ENCODE results near the gene RREB1. TPM values are rescaled to one million over a fixed set of nuclear protein-coding genes. Genes with fewer than 3 reads are reported as not detected.

The RREB1 gene
- total RNA-seq, 1 experiment from 2014 or later, result 16.5 TPM

- H3K27me3 ChIP-seq, result no peaks in the 10 kb centered on the region
- H3K36me3 ChIP-seq, result peaks cover 71% of the 10 kb centered on the region
- no peak for DNase-seq
- H3K4me3 ChIP-seq, result no peak overlapping the region
- no peaks in the 10 kb centered on the region for H3K9me3 ChIP-seq
These were observed 122.5 kb downstream of the RREB1 start for GRCh38 chr6:7230327-7230691.

GRCh38 chr6:7230956-7231713 lies 123.4 kb downstream of the RREB1 start:
- no peaks in the 10 kb centered on the region for H3K27me3 ChIP-seq
- H3K36me3 ChIP-seq, result peaks cover 65% of the 10 kb centered on the region
- H3K9me3 ChIP-seq, result no peaks in the 10 kb centered on the region
- no peak overlapping the region for H3K4me3 ChIP-seq
- DNase-seq, result no peak

GRCh38 chr6:7232351-7232750 lies 124.6 kb downstream of the RREB1 start:
- H3K9me3 ChIP-seq, result no peaks in the 10 kb centered on the region
- peaks cover 53% of the 10 kb centered on the region for H3K36me3 ChIP-seq
- no peak overlapping the region for H3K4me3 ChIP-seq
- DNase-seq, result no peak
- H3K27me3 ChIP-seq, result no peaks in the 10 kb centered on the region

- Histone ChIP-seq H3K9me3 (no peaks in the 10 kb centered on the region), H3K27me3 (no peaks in the 10 kb centered on the region), H3K4me3 (no peak overlapping the region), H3K36me3 (peaks cover 32% of the 10 kb centered on the region)
- no peak for DNase-seq
These were observed 126.8 kb downstream of the RREB1 start for GRCh38 chr6:7234547-7234946.

GRCh38 chr6:7235712-7236305 lies 128.0 kb downstream of the RREB1 start:
- DNase-seq, result no peak
- Histone ChIP-seq H3K27me3 (no peaks in the 10 kb centered on the region), H3K9me3 (no peaks in the 10 kb centered on the region), H3K4me3 (no peak overlapping the region), H3K36me3 (peaks cover 21% of the 10 kb centered on the region)

- Histone ChIP-seq H3K9me3 (no peaks in the 10 kb centered on the region), H3K27me3 (no peaks in the 10 kb centered on the region), H3K36me3 (peaks cover 13% of the 10 kb centered on the region), H3K4me3 (no peak overlapping the region)
- no peak for DNase-seq
These were observed 128.8 kb downstream of the RREB1 start for GRCh38 chr6:7236306-7237209.

DNA sequence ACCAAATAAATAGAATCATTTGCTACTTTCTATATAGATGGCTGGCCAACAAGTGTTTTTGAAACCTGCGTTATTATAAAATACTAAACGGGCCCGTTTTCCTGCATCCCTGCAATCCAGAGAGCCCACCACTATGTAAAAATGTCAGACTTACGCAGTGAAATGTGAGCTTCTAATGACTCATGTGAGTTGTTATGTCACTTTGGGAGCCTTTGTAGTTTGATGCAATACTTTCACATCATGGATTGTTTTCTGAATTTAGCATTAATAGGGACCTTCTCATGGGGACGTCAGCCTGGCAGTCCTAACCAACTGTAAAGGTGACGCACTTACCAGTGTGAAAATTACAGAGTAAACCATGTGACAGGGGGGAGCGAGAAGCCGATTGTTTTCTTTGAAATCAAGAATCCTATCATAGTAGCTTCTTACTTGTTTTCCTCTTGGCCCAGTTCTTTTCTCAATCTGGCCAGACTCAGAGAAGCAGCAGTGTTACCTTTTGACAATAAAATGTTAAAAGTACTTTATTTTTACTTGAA lies 130.0 kb downstream of the RREB1 start:
- DNase-seq, result no peak
- H3K27me3 ChIP-seq, result no peaks in the 10 kb centered on the region
- H3K36me3 ChIP-seq, result peaks cover 4% of the 10 kb centered on the region
- no peak overlapping the region for H3K4me3 ChIP-seq
- no peaks in the 10 kb centered on the region for H3K9me3 ChIP-seq

GRCh38 chr6:7238526-7238899 lies 130.8 kb downstream of the RREB1 start:
- DNase-seq, result no peak
- Histone ChIP-seq H3K27me3 (no peaks in the 10 kb centered on the region), H3K36me3 (no peaks in the 10 kb centered on the region; the same call in none of the 2 replicates), H3K9me3 (no peaks in the 10 kb centered on the region), H3K4me3 (no peak overlapping the region)

DNA sequence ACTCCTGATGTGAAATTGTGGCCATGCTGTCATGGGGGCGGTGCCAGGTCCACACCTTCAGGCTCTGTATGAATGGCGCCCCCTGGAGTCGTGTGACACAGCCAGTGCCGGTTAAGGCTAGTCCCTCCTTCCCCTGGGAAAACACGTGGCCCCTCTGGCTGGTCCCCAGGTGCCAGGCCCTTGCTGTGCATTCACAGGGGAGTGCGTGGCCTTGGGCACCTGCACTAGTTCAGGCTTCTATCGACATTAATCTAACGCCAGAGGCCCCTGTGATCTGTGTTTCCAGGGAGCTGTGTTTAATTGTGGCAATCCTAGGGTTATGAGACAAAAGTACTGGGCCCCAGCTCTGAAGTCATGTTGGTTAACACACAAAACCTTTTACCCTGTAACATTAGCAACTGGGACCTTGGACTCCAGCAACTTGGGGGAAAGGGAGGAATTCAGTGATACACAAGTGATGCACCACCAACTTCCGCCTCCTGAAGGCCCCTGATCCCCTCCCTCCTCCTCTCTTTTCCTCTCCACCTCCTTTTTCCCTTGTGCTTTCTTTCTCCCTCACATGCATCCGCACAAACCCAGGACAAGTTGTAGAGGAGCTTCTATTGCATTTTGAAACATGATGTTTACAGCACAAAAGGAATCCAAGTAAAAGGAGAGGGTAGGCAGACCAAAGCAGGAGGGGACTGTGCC lies 131.3 kb downstream of the RREB1 start:
- Histone ChIP-seq H3K36me3 (no peaks in the 10 kb centered on the region; the same call in none of the 2 replicates), H3K4me3 (no peak overlapping the region), H3K27me3 (no peaks in the 10 kb centered on the region), H3K9me3 (no peaks in the 10 kb centered on the region)
- peak; percentile 80 for DNase-seq

DNA sequence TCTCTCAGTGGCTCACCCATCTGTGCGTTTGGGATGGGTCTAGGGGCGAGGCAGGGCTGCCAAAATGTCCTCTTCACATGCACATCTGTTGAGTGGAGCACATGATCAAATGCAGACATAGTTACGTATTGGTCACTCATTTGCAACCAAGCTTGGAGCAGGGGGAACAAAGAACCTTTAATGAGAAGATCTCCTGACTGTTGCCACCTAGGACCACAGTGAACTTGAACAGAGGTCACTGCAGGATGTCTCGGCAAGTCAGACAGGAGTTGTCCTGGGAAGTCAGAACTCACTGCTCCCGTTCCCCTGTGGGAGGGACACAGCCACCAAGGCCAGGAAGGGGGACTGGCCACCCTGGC lies 131.8 kb downstream of the RREB1 start:
- no peak overlapping the region for H3K4me3 ChIP-seq
- H3K36me3 ChIP-seq, result no peaks in the 10 kb centered on the region; the same call in none of the 2 replicates
- no peaks in the 10 kb centered on the region for H3K27me3 ChIP-seq
- DNase-seq, result no peak
- no peaks in the 10 kb centered on the region for H3K9me3 ChIP-seq

DNA sequence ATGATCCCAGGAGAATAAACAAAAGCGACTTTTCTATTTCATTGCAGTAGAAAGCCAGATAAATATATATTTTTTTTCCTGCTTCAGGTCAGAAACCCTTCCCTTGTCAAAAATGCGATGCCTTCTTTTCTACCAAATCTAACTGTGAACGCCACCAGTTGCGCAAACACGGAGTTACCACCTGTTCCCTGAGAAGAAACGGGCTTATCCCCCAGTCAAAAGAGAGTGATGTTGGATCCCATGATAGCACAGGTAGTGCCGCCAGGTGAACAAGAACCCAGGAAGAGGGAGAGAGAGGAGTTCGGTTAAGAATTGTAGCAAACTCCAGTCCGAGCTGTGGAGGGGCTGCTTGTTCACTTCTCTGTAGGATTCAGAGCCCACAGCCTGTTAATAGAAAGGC lies 132.6 kb downstream of the RREB1 start:
- DNase-seq, result no peak
- Histone ChIP-seq H3K9me3 (no peaks in the 10 kb centered on the region), H3K27me3 (no peaks in the 10 kb centered on the region), H3K4me3 (no peak overlapping the region), H3K36me3 (no peaks in the 10 kb centered on the region; the same call in none of the 2 replicates)

DNA sequence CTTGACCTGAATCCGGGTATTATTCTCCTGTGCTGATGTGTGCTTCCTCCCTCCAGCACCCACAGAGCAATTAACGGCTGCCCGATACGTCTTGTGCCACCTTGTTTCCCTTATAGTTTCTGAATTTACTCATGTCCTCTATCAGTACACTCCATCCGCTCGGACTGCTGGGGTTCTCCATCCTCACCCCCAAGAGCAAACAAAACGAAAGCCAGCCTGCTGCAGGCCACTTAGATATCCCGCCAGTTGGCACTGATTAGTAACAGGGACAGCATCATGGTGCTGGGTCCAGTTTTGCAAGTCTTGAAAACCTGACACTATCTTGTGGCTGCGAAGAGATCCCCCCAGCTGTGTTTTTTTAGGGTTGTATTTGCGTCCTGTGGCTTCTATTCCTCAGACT lies 133.4 kb downstream of the RREB1 start:
- no peak for DNase-seq
- no peaks in the 10 kb centered on the region for H3K9me3 ChIP-seq

DNA sequence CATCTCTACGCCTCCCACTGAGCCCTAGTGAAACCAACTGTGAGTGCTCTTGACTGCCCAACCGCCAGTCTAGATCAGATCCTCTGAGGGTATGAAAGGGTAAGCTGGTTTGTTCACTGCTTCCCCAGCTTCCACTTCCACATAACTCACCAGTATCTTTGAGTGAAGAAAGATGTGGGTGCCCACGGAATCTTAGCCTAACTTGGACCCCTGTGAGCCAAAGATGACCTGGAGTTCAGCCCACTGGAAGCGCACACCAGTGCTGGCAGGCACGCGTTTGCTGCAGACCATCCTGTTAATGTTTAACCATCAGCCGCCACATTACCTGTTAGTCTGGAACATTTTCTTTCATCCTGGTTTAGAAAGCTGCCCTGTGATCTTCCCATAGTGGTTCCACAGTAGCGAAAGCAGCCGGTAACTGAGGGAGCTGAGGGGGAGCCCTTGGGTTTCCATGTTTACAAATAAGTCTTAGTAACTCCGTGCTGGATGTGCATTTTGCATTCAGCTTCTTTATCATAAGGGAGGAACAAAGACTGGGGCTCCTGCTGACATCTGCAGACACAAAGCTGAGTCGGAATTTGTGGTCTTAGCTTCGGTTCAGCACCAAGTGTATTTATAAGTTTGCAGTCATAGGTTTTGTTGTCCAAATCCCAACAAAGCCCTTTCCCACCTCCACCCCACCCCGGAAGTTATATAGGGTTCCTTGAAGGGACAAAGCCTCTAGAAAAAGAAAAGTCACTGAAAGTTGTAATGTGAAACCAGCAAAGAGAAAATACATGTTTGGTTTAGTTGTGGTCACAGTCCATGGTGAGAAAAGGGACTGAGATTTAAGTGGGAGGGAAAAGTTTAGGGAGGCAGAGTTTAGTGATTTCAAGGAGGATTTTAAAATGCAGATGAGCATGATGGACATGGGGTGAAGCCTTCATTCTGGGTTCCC lies 134.2 kb downstream of the RREB1 start:
- Histone ChIP-seq H3K27me3 (no peaks in the 10 kb centered on the region), H3K4me3 (no peak overlapping the region), H3K36me3 (no peaks in the 10 kb centered on the region; the same call in none of the 2 replicates), H3K9me3 (no peaks in the 10 kb centered on the region)
- DNase-seq, result no peak

More for the DNA sequence above, 133.4 kb downstream of the RREB1 start:
- no peaks in the 10 kb centered on the region; the same call in none of the 2 replicates for H3K36me3 ChIP-seq
- H3K27me3 ChIP-seq, result no peaks in the 10 kb centered on the region
- H3K4me3 ChIP-seq, result no peak overlapping the region

DNA sequence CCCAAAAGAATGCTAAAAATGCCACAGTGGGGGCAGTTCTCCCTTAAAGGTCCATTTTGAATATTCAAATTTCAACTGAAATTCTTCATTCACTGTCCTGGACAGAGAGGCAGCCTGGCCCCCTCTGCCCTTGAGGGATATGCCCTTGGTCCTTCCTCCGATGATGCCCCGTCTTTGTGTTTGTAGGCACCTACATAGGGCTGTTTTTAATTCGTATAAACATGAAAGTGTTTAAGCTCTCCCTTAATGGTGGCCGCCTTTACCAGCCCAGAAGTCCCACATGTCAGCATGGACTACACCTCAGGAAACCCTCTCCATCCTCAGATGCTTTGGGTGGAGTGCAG lies 135.0 kb downstream of the RREB1 start:
- no peaks in the 10 kb centered on the region for H3K9me3 ChIP-seq

GRCh38 chr6:7243179-7243981 lies 135.6 kb downstream of the RREB1 start:
- H3K4me3 ChIP-seq, result no peak overlapping the region
- peaks cover under 1% of the 10 kb centered on the region for H3K36me3 ChIP-seq
- DNase-seq, result no peak
- no peaks in the 10 kb centered on the region for H3K27me3 ChIP-seq
- H3K9me3 ChIP-seq, result no peaks in the 10 kb centered on the region

More for the DNA sequence above, 135.0 kb downstream of the RREB1 start:
- Histone ChIP-seq H3K27me3 (no peaks in the 10 kb centered on the region), H3K4me3 (no peak overlapping the region), H3K36me3 (no peaks in the 10 kb centered on the region; the same call in none of the 2 replicates)
- no peak for DNase-seq
